Activated T-helper 2 cell treated with anti-CD3 and anti-CD28 coated beads, Interferon-gamma antibody, Interleukin-2, Interleukin-4, amounts not matched to agents 10 μg/mL and 5 μg/mL and 100 μg/mL, durations not matched to agents 14 hours and 24 hours and 36 hours (primary cell): ENCODE measurements around the gene OR51B6. TPM values are rescaled to one million over a fixed set of nuclear protein-coding genes. Genes with fewer than 3 reads are reported as not detected.

Source experiments
- DNase-seq: peaks from one replicate; pipeline ENCODE4 v3.0.0; 2021; ENCODE audit warnings: low spot score
- H3K27ac Mint-ChIP-seq: one replicate; pipeline ENCODE4 v1.8.0; 2021; ENCODE audit warnings: mixed read lengths
- H3K27me3 Mint-ChIP-seq: one replicate; pipeline ENCODE4 v1.8.0; 2021; ENCODE audit warnings: low read depth, mixed read lengths
- H3K36me3 Mint-ChIP-seq: one replicate; pipeline ENCODE4 v1.8.0; 2021; ENCODE audit warnings: low read depth, mixed read lengths
- H3K4me1 Mint-ChIP-seq: one replicate; pipeline ENCODE4 v1.8.0; 2021; ENCODE audit warnings: low read depth, mixed read lengths
- H3K4me3 Mint-ChIP-seq: one replicate; pipeline ENCODE4 v1.8.0; 2021; ENCODE audit warnings: low read depth, mild to moderate bottlenecking, moderate library complexity, mixed read lengths
- H3K9me3 Mint-ChIP-seq: one replicate; pipeline ENCODE4 v1.8.0; 2021; ENCODE audit warnings: mixed read lengths
- intact Hi-C: fragments of 100-400 bp; cut with micrococcal nuclease; formaldehyde crosslinking; loops from one replicate; pipeline ENCODE4 v1.15.1; 2023
- total RNA-seq: library from RNA; stranded (reverse); gene quantifications from 2 replicates; pipeline ENCODE4 v1.2.3, GENCODE V29; 2022

Gene OR51B6
- total RNA-seq, 1 donor from 2014 or later: not detected

DNA sequence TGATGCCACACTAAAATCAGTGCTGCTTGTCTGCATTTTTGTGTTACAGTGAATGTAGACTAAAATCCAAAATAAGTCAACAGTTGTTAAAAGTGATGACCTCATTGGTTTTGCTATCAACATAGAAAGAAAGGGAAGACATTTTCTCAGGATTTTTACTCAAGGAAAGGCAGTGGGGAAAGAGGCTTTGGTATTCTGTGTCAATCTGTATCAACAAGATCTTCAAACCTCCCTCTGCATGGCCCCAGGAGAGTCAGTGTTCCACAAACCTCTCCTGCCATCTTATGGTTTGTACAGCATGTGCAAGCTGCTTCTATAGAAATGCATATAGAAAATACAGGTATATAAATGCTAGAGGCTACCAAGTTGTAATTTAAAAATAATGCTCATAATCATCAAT is 18.5 kb downstream of the OR51B6 start:
- Mint-ChIP-seq H3K4me3 (no peak overlapping the region), H3K4me1 (no peaks in the 10 kb centered on the region), H3K27me3 (no peaks in the 10 kb centered on the region), H3K36me3 (no peaks in the 10 kb centered on the region), H3K9me3 (no peaks in the 10 kb centered on the region), H3K27ac (no peak overlapping the region)
- no peak for DNase-seq
- intact Hi-C loops: no loop called here

DNA sequence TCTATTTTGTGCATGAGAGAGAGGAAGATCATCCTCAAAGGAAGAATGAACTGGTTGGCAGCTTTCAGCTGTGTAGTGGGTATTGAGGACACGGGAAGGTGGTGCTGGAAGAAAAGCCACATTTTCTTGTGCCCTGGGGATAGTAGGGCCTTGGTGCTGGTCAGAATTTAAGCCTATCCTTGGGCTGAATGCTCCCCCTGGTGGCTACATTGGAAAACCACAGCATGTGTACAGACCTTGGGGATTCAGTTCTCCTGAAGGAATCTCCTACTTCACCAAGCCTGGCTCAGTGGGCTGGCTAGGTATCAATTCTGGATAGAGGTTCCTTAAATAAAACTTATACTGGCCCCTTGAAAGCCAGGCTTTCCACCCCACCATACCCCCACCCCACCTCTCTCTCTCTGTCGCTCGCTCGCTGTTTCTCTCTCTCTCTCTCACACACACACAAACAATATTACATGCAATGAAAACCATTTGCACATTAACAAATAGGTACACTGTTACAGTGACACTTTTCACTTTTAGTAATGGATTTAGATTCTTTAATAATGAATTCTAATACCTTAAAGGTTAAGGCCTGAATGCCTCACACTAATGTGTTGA is 29.5 kb downstream of the OR51B6 start:
- H3K36me3 Mint-ChIP-seq: no peaks in the 10 kb centered on the region
- H3K9me3 Mint-ChIP-seq: no peaks in the 10 kb centered on the region
- no peak for DNase-seq
- no peak overlapping the region for H3K27ac Mint-ChIP-seq
- no peak overlapping the region for H3K4me3 Mint-ChIP-seq
- no peaks in the 10 kb centered on the region for H3K27me3 Mint-ChIP-seq
- intact Hi-C loops: loop anchor here (1.0 to 5.0 kb wide), 2 partner anchors 257 to 744 kb away; partner anchors contain the start of gene OR51D1
- H3K4me1 Mint-ChIP-seq: no peaks in the 10 kb centered on the region

- no peaks in the 10 kb centered on the region for H3K36me3 Mint-ChIP-seq
- H3K27me3 Mint-ChIP-seq: no peaks in the 10 kb centered on the region
- H3K4me1 Mint-ChIP-seq: no peaks in the 10 kb centered on the region
- no peak within 1 kb of the TSS for H3K4me3 Mint-ChIP-seq
- DNase-seq: no peak
- intact Hi-C loops: loop anchor here (5.0 kb wide), 1 partner anchor 746 kb away; the partner anchor contains the start of gene OR51D1
- no peaks in the 10 kb centered on the region for H3K9me3 Mint-ChIP-seq
- no peak within 1 kb of the TSS for H3K27ac Mint-ChIP-seq
Observed at GRCh38 chr11:5383576-5383975, 32.3 kb downstream of the OR51B6 start, which contains the start of gene OR51M1. Gene OR51M1 (plus strand): TSS chr11:5383812. CDS start chr11:5389399, 5,587 bp downstream.

- no peaks in the 10 kb centered on the region for H3K36me3 Mint-ChIP-seq
- no peaks in the 10 kb centered on the region for H3K27me3 Mint-ChIP-seq
- H3K4me3 Mint-ChIP-seq: no peak overlapping the region
- H3K4me1 Mint-ChIP-seq: no peaks in the 10 kb centered on the region
- no peak overlapping the region for H3K27ac Mint-ChIP-seq
- no peaks in the 10 kb centered on the region for H3K9me3 Mint-ChIP-seq
- intact Hi-C loops: loop anchor here (5.0 kb wide), 1 partner anchor 747 kb away; the partner anchor contains the start of gene OR51D1
- no peak for DNase-seq
Observed at GRCh38 chr11:5384335-5384734, 33.0 kb downstream of the OR51B6 start.

- Mint-ChIP-seq H3K4me1 (no peaks in the 10 kb centered on the region), H3K9me3 (no peaks in the 10 kb centered on the region), H3K27me3 (no peaks in the 10 kb centered on the region), H3K4me3 (no peak overlapping the region), H3K36me3 (no peaks in the 10 kb centered on the region), H3K27ac (no peak overlapping the region)
- DNase-seq: no peak
- intact Hi-C loops: no loop called here
Observed at GRCh38 chr11:5390210-5390609, 38.9 kb downstream of the OR51B6 start.

- Mint-ChIP-seq H3K27ac (no peak overlapping the region), H3K36me3 (no peaks in the 10 kb centered on the region), H3K27me3 (no peaks in the 10 kb centered on the region), H3K4me3 (no peak overlapping the region), H3K4me1 (no peaks in the 10 kb centered on the region), H3K9me3 (no peaks in the 10 kb centered on the region)
- intact Hi-C loops: no loop called here
- no peak for DNase-seq
Observed at GRCh38 chr11:5394091-5394490, 42.8 kb downstream of the OR51B6 start.

DNA sequence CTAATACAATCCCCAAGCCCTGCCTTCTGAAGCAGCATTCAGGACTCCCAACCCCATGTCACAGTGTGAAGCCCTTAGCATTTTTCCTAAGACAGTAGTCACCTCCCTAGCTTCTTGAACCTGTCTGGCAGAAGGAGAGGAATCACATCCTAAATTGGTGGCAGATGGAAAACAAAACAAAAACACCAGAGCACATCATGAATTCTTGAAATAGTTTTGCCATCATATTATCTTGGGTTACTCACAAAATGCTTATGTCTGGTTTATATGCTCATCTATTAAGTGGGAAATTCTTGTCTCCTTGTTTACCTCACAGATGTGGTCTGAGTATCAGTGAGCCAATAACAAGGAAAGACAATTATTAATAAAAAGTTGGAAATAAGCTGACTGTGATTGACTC is 47.6 kb downstream of the OR51B6 start:
- no peaks in the 10 kb centered on the region for H3K9me3 Mint-ChIP-seq

More for the DNA sequence above, 47.6 kb downstream of the OR51B6 start:
- intact Hi-C loops: no loop called here
- no peak for DNase-seq
- H3K27ac Mint-ChIP-seq: no peak overlapping the region
- no peaks in the 10 kb centered on the region for H3K27me3 Mint-ChIP-seq
- no peaks in the 10 kb centered on the region for H3K4me1 Mint-ChIP-seq
- no peak overlapping the region for H3K4me3 Mint-ChIP-seq
- no peaks in the 10 kb centered on the region for H3K36me3 Mint-ChIP-seq

Other genes with a start within 250 kb of the OR51B6 start
- gene OR52A5, start 213.2 kb upstream of the OR51B6 start, total RNA-seq: not detected in 2 replicates
- gene OR52A1, start 196.8 kb upstream of the OR51B6 start, total RNA-seq: not detected in 2 replicates
- not detected in 2 replicates for gene OR51V1, start 150.8 kb upstream of the OR51B6 start, total RNA-seq
- gene HBB, start 124.4 kb upstream of the OR51B6 start, total RNA-seq: not detected in 2 replicates
- not detected in 2 replicates for gene HBD, start 117.0 kb upstream of the OR51B6 start, total RNA-seq
- gene HBG1, start 101.7 kb upstream of the OR51B6 start, total RNA-seq: not detected in 2 replicates
- not detected in 2 replicates for gene HBG2, start 96.7 kb upstream of the OR51B6 start, total RNA-seq
- not detected in 2 replicates for gene HBE1, start 81.6 kb upstream of the OR51B6 start, total RNA-seq
- not detected in 2 replicates for gene OR51B4, start 49.6 kb upstream of the OR51B6 start, total RNA-seq
- gene OR51B2, start 27.2 kb upstream of the OR51B6 start, total RNA-seq: not detected in 2 replicates
- gene OR51B5, start 8.0 kb upstream of the OR51B6 start, total RNA-seq: not detected in 2 replicates
- gene OR51M1, start 32.3 kb downstream of the OR51B6 start, total RNA-seq: not detected in 2 replicates
- gene OR51Q1, start 70.6 kb downstream of the OR51B6 start, total RNA-seq: not detected in 2 replicates
- gene OR51I1, start 90.0 kb downstream of the OR51B6 start, total RNA-seq: not detected in 2 replicates
- not detected in 2 replicates for gene OR51I2, start 97.8 kb downstream of the OR51B6 start, total RNA-seq
- not detected in 2 replicates for gene OR52D1, start 137.2 kb downstream of the OR51B6 start, total RNA-seq
- not detected in 2 replicates for gene UBQLN3, start 158.4 kb downstream of the OR51B6 start, total RNA-seq
- 0.09 TPM in 1 of 2 replicates, not detected in the other for gene UBQLNL, start 165.2 kb downstream of the OR51B6 start, total RNA-seq
- 0.30 TPM in 1 of 2 replicates, not detected in the other for gene OR52H1, start 197.0 kb downstream of the OR51B6 start, total RNA-seq
- gene OR52B6, start 229.4 kb downstream of the OR51B6 start, total RNA-seq: not detected in 2 replicates
- 0.87 and 1.8 TPM in 2 replicates for gene TRIM6, start 245.1 kb downstream of the OR51B6 start, total RNA-seq